ENCODE data around the gene ZNF669.

ZNF669 gene

GRCh38 chr1:247110627-247111258, 6.6 kb upstream of the ZNF669 start:
- POLR2A ChIA-PET, result interaction anchor here (0.6 kb wide), 1 partner anchor 25 kb away, joined by 3 read pairs; no protein-coding TSS in a partner anchor

GRCh38 chr1:247107694-247108093, 3.5 kb upstream of the ZNF669 start:
- POLR2A ChIA-PET, result interaction anchor here (0.7 kb wide), 1 partner anchor 341 kb away, joined by 3 read pairs; no protein-coding TSS in a partner anchor
- CTCF ChIA-PET, result no interaction called here
- DNase-seq (ENCODE audit: extremely low spot score), result no peak
- TF ChIP-seq FOXM1 (IDR thresholded peaks at IDR 0.05; ENCODE audit: borderline replicate concordance) (no peak), BHLHE40 (IDR thresholded peaks at IDR 0.05; ENCODE audit: borderline replicate concordance) (no peak), PKNOX1 (IDR thresholded peaks at IDR 0.05) (no peak), CTBP1 (IDR thresholded peaks at IDR 0.05; ENCODE audit: borderline replicate concordance) (no peak), ELF4 (IDR thresholded peaks at IDR 0.05) (no peak), LEF1 (IDR thresholded peaks at IDR 0.05; ENCODE audit: borderline replicate concordance) (no peak), TARDBP (IDR thresholded peaks at IDR 0.05) (no peak), FOXK2 (IDR thresholded peaks at IDR 0.05) (no peak), L3MBTL2 (conservative IDR thresholded peaks at IDR 0.05) (no peak), NFRKB (IDR thresholded peaks at IDR 0.05) (no peak), ARNT (IDR thresholded peaks at IDR 0.05) (no peak), HDGF (IDR thresholded peaks at IDR 0.05; ENCODE audit: borderline replicate concordance) (no peak), FOXA1 (IDR thresholded peaks at IDR 0.05) (no peak), SP1 (IDR thresholded peaks at IDR 0.05) (no peak)

More at GRCh38 chr1:247110627-247111258, 6.6 kb upstream of the ZNF669 start:
- CTCF ChIA-PET, result no interaction called here
- DNase-seq (ENCODE audit: extremely low spot score), result no peak
- no peak for TF ChIP-seq ARNT (IDR thresholded peaks at IDR 0.05)
- TF ChIP-seq SP1 (IDR thresholded peaks at IDR 0.05), result no peak
- no peak for TF ChIP-seq CTBP1 (IDR thresholded peaks at IDR 0.05; ENCODE audit: borderline replicate concordance)
- TF ChIP-seq FOXM1 (IDR thresholded peaks at IDR 0.05; ENCODE audit: borderline replicate concordance), result no peak
- TF ChIP-seq FOXA1 (IDR thresholded peaks at IDR 0.05), result no peak
- TF ChIP-seq HDGF (IDR thresholded peaks at IDR 0.05; ENCODE audit: borderline replicate concordance), result no peak
- no peak for TF ChIP-seq ELF4 (IDR thresholded peaks at IDR 0.05)
- no peak for TF ChIP-seq TARDBP (IDR thresholded peaks at IDR 0.05)
- no peak for TF ChIP-seq LEF1 (IDR thresholded peaks at IDR 0.05; ENCODE audit: borderline replicate concordance)
- no peak for TF ChIP-seq FOXK2 (IDR thresholded peaks at IDR 0.05)
- no peak for TF ChIP-seq BHLHE40 (IDR thresholded peaks at IDR 0.05; ENCODE audit: borderline replicate concordance)
- TF ChIP-seq L3MBTL2 (conservative IDR thresholded peaks at IDR 0.05), result no peak
- no peak for TF ChIP-seq PKNOX1 (IDR thresholded peaks at IDR 0.05)
- TF ChIP-seq ZNF384 (IDR thresholded peaks at IDR 0.05), result no peak
- TF ChIP-seq NFRKB (IDR thresholded peaks at IDR 0.05), result no peak
- no peak for TF ChIP-seq SUZ12 (IDR thresholded peaks at IDR 0.05)

- POLR2A ChIA-PET, result no interaction called here
- TF ChIP-seq ZNF384 (IDR thresholded peaks at IDR 0.05), result no peak
- TF ChIP-seq NFRKB (IDR thresholded peaks at IDR 0.05), result no peak
- TF ChIP-seq BHLHE40 (IDR thresholded peaks at IDR 0.05; ENCODE audit: borderline replicate concordance), result no peak
- TF ChIP-seq CTBP1 (IDR thresholded peaks at IDR 0.05; ENCODE audit: borderline replicate concordance), result no peak
- TF ChIP-seq LEF1 (IDR thresholded peaks at IDR 0.05; ENCODE audit: borderline replicate concordance), result no peak
- no peak for TF ChIP-seq SP1 (IDR thresholded peaks at IDR 0.05)
- no peak for TF ChIP-seq PKNOX1 (IDR thresholded peaks at IDR 0.05)
- TF ChIP-seq FOXM1 (IDR thresholded peaks at IDR 0.05; ENCODE audit: borderline replicate concordance), result no peak
- CTCF ChIA-PET, result no interaction called here
These were observed 1.8 kb upstream of the ZNF669 start for GRCh38 chr1:247105966-247106365.

GRCh38 chr1:247104965-247105364, 809 bp upstream of the ZNF669 start:
- TF ChIP-seq SP1 (IDR thresholded peaks at IDR 0.05), result no peak
- TF ChIP-seq HDGF (IDR thresholded peaks at IDR 0.05; ENCODE audit: borderline replicate concordance), result no peak
- no peak for TF ChIP-seq LEF1 (IDR thresholded peaks at IDR 0.05; ENCODE audit: borderline replicate concordance)
- no peak for TF ChIP-seq FOXM1 (IDR thresholded peaks at IDR 0.05; ENCODE audit: borderline replicate concordance)
- TF ChIP-seq NFRKB (IDR thresholded peaks at IDR 0.05), result no peak
- TF ChIP-seq SUZ12 (IDR thresholded peaks at IDR 0.05), result no peak
- no peak for TF ChIP-seq FOXK2 (IDR thresholded peaks at IDR 0.05)
- no peak for TF ChIP-seq ARNT (IDR thresholded peaks at IDR 0.05)
- no peak for TF ChIP-seq CTBP1 (IDR thresholded peaks at IDR 0.05; ENCODE audit: borderline replicate concordance)
- no peak for TF ChIP-seq PKNOX1 (IDR thresholded peaks at IDR 0.05)
- TF ChIP-seq ZNF384 (IDR thresholded peaks at IDR 0.05), result no peak
- TF ChIP-seq TARDBP (IDR thresholded peaks at IDR 0.05), result no peak
- TF ChIP-seq L3MBTL2 (conservative IDR thresholded peaks at IDR 0.05), result no peak
- no peak for TF ChIP-seq ELF4 (IDR thresholded peaks at IDR 0.05)
- TF ChIP-seq FOXA1 (IDR thresholded peaks at IDR 0.05), result no peak
- TF ChIP-seq BHLHE40 (IDR thresholded peaks at IDR 0.05; ENCODE audit: borderline replicate concordance), result no peak
- ChIA-PET POLR2A (no interaction called here), CTCF (no interaction called here)
- no peak for DNase-seq (ENCODE audit: extremely low spot score)

More at GRCh38 chr1:247105966-247106365, 1.8 kb upstream of the ZNF669 start:
- DNase-seq (ENCODE audit: extremely low spot score), result no peak

- TF ChIP-seq L3MBTL2 (conservative IDR thresholded peaks at IDR 0.05), result no peak
- TF ChIP-seq PKNOX1 (IDR thresholded peaks at IDR 0.05), result no peak
- TF ChIP-seq NFRKB (IDR thresholded peaks at IDR 0.05), result no peak
- TF ChIP-seq ELF4 (IDR thresholded peaks at IDR 0.05), result no peak
- TF ChIP-seq SP1 (IDR thresholded peaks at IDR 0.05), result no peak
- TF ChIP-seq ARNT (IDR thresholded peaks at IDR 0.05), result no peak
- no peak for TF ChIP-seq TARDBP (IDR thresholded peaks at IDR 0.05)
- TF ChIP-seq HDGF (IDR thresholded peaks at IDR 0.05; ENCODE audit: borderline replicate concordance), result no peak
- no peak for TF ChIP-seq ZNF384 (IDR thresholded peaks at IDR 0.05)
- ChIA-PET POLR2A (no interaction called here), CTCF (no interaction called here)
- no peak for DNase-seq (ENCODE audit: extremely low spot score)
These were observed 1.8 kb downstream of the ZNF669 start for GRCh38 chr1:247102381-247102780.
